ENCODE data around the gene PDGFC. TPM values are rescaled to one million over a fixed set of nuclear protein-coding genes. Genes with fewer than 3 reads are reported as not detected.

PDGFC gene
- total and polyA plus RNA-seq, 2 experiments from 2014 or later: 35.5 to 63.3 TPM

GRCh38 chr4:156889616-156890594 is 81.7 kb downstream of the PDGFC start:
- WGBS (ENCODE audit: low lambda C conversion rate, missing lambda C conversion rate): 98% methylated on average over 8 of the region's 8 CpGs
- no peaks in the 10 kb centered on the region for H3K4me1 ChIP-seq (ENCODE audit: insufficient read depth)
- H3K79me2 ChIP-seq: peaks cover 88% of the 10 kb centered on the region

GRCh38 chr4:156888762-156889161 is 82.8 kb downstream of the PDGFC start:
- H3K27me3 ChIP-seq: no peaks in the 10 kb centered on the region
- no peaks in the 10 kb centered on the region for H3K4me1 ChIP-seq (ENCODE audit: insufficient read depth)
- H3K79me2 ChIP-seq: peaks cover 83% of the 10 kb centered on the region
- DNase-seq (ENCODE audit: low spot score): no peak
- H3K36me3 ChIP-seq (replicated peaks; ENCODE audit: insufficient read depth, low read depth): no peaks in the 10 kb centered on the region
- no peak overlapping the region for H2AFZ ChIP-seq
- no peaks in the 10 kb centered on the region for H3K9me3 ChIP-seq (ENCODE audit: low read depth)
- H3K4me3 ChIP-seq: no peak overlapping the region
- H3K9me2 ChIP-seq (replicated peaks; ENCODE audit: insufficient read depth): no peaks in the 10 kb centered on the region
- no peaks in the 10 kb centered on the region for H4K20me1 ChIP-seq (ENCODE audit: insufficient read depth, poor library complexity, severe bottlenecking)
- H3K4me2 ChIP-seq: no peak overlapping the region
- 85% methylated on average over 3 of the region's 3 CpGs for WGBS (ENCODE audit: low lambda C conversion rate, missing lambda C conversion rate)
- H3K27ac ChIP-seq: no peak overlapping the region
- TF ChIP-seq CTCF (IDR thresholded peaks at IDR 0.05; ENCODE audit: poor library complexity) (no peak), EZH2 (IDR thresholded peaks at IDR 0.05; ENCODE audit: borderline replicate concordance) (no peak), EZH2phosphoT487 (IDR thresholded peaks at IDR 0.05; ENCODE audit: low read depth, severe bottlenecking, unreplicated experiment) (no peak)

More at GRCh38 chr4:156889616-156890594, 81.7 kb downstream of the PDGFC start:
- Histone ChIP-seq H3K9me2 (replicated peaks; ENCODE audit: insufficient read depth) (no peaks in the 10 kb centered on the region), H3K36me3 (replicated peaks; ENCODE audit: insufficient read depth, low read depth) (no peaks in the 10 kb centered on the region), H3K27me3 (no peaks in the 10 kb centered on the region), H2AFZ (no peak overlapping the region), H3K9me3 (ENCODE audit: low read depth) (no peaks in the 10 kb centered on the region), H3K4me3 (no peak overlapping the region), H3K4me2 (no peak overlapping the region), H3K27ac (no peak overlapping the region), H4K20me1 (ENCODE audit: insufficient read depth, poor library complexity, severe bottlenecking) (no peaks in the 10 kb centered on the region)
- TF ChIP-seq EZH2 (IDR thresholded peaks at IDR 0.05; ENCODE audit: borderline replicate concordance) (no peak), CTCF (IDR thresholded peaks at IDR 0.05; ENCODE audit: poor library complexity) (no peak), EZH2phosphoT487 (IDR thresholded peaks at IDR 0.05; ENCODE audit: low read depth, severe bottlenecking, unreplicated experiment) (no peak)
- no peak for DNase-seq (ENCODE audit: low spot score)

- Histone ChIP-seq H3K4me3 (no peak overlapping the region), H3K27me3 (no peaks in the 10 kb centered on the region), H3K4me2 (no peak overlapping the region), H3K9me2 (replicated peaks; ENCODE audit: insufficient read depth) (no peaks in the 10 kb centered on the region), H3K9me3 (ENCODE audit: low read depth) (no peaks in the 10 kb centered on the region), H3K4me1 (ENCODE audit: insufficient read depth) (no peaks in the 10 kb centered on the region), H3K27ac (no peak overlapping the region), H2AFZ (no peak overlapping the region), H3K79me2 (peaks cover 75% of the 10 kb centered on the region), H3K36me3 (replicated peaks; ENCODE audit: insufficient read depth, low read depth) (no peaks in the 10 kb centered on the region), H4K20me1 (ENCODE audit: insufficient read depth, poor library complexity, severe bottlenecking) (no peaks in the 10 kb centered on the region)
- DNase-seq (ENCODE audit: low spot score): no peak
- no peak for TF ChIP-seq CTCF (IDR thresholded peaks at IDR 0.05; ENCODE audit: poor library complexity)
- no peak for TF ChIP-seq EZH2 (IDR thresholded peaks at IDR 0.05; ENCODE audit: borderline replicate concordance)
- TF ChIP-seq EZH2phosphoT487 (IDR thresholded peaks at IDR 0.05; ENCODE audit: low read depth, severe bottlenecking, unreplicated experiment): no peak
- 93% methylated on average over 2 of the region's 2 CpGs for WGBS (ENCODE audit: low lambda C conversion rate, missing lambda C conversion rate)
Measured at GRCh38 chr4:156886481-156886880, 85.1 kb downstream of the PDGFC start.

Data from hepatocyte (in vitro differentiated cells).